GM19328 (cell line): ENCODE measurements around the gene KCNIP2.
A peak's percentile ranks its signal among the peaks of the same experiment; 100 is the strongest.

Source experiments
- ATAC-seq: cut with Tn5 transposase; IDR thresholded peaks from one replicate; pipeline ENCODE4 v1.9.1; 2021; ENCODE audit warnings: mild to moderate bottlenecking, moderate library complexity; ENCODE audit not compliant: unreplicated experiment

The KCNIP2 gene

DNA sequence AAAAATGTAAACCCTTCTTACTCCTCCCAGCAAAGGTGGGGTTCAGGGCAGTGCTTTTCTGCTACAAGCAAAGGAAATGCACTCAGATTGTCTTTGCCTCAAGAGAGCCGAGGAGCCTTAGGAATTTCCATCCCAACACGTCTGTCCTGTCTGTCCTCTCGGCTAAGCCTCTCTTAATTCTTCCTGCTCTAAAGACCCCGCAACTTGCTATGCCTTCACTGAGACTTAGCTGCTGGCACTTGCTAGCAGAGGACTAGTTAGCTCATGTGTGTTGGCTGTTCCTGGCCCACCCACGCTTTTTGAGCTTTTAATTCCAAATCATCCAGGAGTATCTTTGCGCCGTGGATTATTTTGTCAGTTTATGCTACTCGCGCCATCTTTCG is 59.9 kb downstream of the KCNIP2 start:
- ATAC-seq: no peak

DNA sequence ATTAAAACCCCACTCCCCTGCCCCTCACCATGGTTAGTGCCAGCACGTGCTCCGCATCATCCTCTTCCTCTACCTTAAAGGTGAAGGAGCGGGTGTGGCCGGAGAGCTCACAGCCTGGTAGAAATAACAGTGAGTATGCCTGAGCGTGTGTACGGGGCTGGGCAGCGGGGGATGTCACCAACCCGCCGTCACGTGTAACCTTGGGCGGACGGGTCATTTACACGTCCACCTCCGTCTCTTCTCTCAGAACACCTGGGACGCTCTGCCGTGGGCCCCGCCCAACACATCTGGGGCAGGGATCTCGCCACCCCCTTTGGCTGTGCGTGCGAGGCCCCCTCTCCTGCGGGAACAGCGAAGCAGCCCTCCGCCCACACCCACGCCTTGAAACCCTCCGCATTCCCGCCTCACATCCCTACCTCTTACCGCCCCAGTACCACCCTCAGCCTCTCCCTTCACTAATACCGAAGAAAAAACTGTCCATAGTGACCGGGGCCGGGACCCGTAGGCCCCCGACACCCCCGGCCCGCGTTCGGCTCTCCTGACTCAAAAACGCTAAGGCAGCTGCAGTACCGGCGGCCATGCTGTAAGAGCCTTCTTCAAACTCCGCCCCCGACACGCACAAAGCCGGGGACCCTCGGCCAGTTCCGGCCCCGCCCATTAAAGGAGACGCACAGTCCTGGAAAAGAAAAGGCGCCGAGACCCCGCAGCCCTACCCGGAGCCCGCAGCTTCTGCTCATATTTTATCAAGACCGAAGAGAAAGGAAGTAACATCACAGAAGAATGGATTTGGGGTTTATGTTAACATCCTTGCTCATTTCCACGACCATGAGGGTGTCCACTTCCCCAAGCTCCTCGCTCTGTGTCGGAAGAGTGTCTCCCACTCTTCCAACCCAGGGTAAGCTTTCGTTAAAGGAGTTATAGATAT is 60.5 kb downstream of the KCNIP2 start, which contains the start of gene NPM3:
TSS of gene NPM3 (minus strand) at position 636 of the 925 bp plus-strand sequence. CDS start at position 580, 56 bp downstream.
- peak; percentile 47 for ATAC-seq

DNA sequence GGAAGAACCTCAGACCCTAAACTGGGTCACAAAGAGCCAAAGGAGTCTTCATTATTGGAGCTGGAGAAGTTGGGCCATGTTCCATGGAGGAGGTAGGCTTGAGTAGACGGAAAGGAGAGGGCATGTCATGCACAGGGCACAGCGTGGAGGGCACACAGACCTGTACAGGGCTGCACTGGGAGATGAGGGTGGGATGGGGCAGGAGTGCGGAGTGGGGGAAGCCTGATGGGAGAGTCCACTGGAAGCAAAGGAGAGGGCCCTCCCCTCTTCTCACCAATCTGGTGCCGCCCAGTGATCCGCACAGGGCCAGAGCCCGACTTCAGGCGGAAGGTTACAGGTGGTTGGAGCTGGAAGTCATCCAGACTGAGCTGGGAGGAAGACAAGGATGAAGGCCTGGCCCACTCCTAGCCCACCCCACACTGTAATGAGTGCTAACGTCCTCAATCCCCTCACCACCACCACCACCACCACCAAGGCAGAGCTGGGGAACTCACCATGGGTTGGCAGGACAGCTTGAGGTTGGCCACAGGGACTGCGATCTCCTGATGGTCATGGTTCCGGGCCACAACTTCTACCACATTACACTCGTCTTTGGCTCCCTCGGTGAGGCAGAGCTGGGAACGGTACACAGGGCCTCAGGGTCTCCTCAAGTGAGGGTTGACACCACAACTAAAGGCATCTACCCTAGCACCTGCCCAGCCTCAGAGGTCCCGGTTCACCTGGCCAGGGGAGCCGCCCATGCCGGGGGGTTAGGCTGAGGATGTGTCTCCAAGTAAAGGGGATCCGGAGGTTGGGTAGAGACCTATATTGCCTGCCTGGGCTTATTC is 61.4 kb downstream of the KCNIP2 start:
- ATAC-seq: no peak

DNA sequence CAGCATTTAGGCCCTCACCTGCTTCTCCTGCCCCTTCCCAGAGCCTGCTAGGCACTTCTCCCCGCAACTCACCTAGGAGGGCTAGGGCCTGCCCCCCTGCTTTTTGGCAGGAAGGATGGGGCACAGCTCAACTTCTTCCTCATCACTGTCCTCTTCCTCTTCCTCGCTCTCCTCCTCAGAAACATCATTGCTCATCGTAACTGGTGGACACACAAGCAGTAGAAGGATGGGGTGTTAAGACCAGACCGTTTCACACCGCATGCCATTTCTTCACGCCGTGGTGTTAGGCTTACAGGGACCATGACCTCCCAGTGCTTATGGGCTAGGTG is 62.0 kb downstream of the KCNIP2 start:
- ATAC-seq: no peak

DNA sequence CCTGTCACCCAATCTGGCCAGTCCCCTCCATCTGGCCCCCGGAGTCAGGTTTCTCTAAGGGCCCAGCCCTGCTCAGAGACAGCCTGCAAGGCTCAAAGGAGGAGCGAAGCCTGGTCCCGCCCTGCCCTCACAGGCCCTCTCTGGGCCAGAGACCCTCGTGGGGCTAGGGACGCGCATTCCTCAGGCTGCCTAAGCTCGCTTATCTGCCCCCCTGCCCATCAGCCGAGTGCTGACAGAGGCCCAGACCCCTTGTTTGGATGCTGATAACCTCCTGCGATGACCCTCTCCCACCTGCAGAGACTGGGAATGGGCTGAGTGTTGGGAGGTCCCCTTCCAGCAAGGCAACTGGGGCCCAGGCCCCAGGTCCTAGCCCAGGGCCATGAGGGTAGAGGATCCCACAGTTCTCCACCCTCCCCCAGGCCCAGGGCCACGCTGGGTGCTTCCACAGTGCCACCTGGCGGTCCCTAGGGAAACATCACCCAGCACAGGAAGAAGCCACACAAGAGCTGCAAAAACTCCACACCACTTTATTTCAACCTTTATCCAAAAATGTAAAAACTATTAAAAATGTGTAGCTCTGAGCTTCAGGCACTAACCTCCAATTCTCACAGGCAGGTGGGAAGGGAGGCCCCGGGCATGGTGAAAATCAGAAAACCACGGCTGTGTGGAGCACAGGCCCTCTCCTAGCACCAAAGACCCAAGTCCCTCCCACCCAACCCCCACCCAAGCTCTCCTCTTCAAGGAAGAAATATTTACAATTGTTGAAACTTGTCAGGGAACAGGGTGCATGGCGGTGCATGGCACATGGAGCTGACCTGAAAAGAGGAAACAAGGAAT is 62.6 kb downstream of the KCNIP2 start:
- ATAC-seq: no peak

DNA sequence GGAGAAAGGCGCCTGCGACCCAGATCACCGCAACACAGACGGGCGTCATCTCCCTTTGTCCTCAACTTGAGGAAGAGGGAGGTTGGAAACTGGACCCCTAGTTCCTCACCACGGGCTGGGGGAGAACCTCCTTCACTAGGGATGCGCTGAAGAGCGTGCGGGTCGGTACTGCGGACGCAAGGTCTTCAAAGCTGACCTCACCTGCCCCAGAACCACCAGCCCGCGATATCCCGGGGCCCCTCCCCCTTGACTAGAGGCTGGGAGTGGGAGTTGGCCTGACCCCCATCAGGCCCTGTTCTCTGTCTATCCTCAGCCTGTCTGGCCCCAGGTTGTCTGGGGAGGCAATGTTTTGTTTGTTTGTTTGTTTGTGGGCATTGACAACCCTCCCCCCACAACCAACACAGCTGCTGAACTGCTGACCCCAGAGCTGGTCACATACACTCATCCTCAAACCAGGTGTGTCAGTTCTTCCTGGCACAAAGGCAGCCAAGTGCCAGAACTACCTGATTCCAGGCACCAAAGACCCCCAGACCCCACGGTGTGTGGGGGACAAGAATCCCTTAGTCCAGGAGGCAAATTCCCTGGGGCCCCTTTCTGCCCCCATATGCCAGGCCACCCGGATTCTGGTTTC is 63.3 kb downstream of the KCNIP2 start:
- no peak for ATAC-seq

DNA sequence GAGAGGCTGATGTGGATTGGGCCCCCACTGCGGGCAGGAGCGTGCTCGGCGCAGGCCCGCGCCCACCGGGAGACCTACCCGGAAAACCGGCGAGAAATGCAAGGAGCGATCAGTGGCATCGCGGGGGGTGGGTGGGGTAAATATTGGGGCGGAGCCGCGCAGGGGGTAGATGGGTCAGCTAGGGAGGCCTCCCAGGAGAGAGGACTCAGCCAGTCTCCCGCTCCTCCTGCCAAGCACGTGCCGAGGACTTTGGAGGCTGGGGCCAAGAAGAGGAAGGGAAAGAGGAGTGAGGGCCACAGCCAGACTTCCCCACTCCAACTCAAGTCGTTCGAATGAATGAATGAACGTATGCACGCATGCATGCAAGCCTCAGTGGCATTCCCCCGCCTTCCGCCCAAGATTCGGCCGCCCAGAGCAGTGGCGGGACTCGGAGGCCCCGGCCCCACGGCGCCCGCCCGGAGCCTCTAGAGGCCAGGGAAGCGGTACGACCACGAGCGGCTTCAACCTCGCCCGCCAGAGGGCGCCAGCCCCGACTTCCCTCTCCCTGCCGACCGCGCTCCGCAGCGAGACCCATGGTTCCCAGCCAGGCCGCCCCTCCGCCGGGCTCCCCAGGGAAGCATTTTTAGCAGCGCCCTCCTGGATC is 63.9 kb downstream of the KCNIP2 start:
- no peak for ATAC-seq

DNA sequence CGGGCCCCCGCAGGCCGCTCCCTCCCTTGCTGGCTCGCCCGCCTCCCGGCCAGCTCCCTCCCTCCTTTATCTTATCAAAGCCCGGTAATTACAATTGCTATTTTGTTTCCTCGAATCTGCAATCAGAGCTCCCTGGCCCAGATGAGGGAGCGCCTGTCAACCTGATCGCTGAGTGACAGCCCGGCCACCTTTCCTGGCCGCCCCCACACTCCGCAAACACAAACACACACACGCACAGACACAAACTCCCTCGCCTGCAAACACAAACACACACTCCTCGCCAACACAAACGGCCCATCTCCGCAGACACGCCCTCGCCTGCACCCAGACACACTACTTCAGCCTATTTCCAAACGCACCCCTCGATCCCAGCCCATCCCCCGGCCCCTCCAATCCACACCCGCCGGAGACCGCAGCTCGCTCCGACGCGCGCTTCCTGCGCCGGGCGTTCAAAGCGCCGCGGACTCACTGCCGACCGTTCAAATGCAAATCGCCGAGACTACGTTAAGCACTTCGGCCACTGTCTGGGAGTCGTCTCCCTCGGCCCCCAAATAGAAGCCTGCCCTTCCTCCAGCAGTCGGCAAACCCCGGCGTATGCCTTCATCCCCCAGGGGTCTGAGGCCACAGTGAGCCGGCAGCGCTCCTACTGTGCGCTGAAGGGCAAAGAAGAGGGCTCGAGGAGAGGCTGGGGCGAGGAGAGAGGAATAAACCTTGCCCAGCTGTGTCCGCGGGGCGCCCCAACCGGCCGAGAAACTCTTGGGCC is 64.6 kb downstream of the KCNIP2 start:
- no peak for ATAC-seq

DNA sequence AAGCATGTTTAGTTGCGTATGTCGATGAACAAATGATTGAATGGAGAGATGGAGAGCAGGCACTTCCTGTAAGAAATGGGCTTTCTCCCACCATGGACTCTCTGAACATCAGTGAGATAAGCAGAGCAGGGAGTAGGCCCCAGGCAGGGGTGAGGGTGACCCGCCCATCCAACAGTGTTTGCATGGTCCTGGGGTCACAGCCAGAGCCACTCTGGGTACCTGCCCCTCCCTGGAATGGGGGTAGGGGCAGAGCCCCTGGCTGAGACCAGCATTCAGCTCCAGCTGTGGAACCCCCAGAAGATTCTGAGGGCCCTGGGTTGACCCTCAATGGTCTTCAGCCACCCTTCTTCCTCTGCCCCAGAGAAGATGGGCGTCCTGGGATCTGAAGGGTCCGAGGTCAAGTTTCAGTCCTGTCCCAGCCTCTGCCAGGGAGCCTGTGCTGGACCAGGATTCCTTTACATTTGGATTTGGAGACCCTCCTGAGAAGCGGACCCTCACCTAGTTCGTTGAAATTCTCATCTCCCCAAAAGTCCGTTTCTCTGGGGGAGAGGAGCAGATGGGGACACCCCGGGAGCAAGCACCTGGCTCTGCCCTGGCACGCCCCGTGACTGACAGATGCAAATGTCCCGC is 65.3 kb downstream of the KCNIP2 start:
- ATAC-seq: no peak

DNA sequence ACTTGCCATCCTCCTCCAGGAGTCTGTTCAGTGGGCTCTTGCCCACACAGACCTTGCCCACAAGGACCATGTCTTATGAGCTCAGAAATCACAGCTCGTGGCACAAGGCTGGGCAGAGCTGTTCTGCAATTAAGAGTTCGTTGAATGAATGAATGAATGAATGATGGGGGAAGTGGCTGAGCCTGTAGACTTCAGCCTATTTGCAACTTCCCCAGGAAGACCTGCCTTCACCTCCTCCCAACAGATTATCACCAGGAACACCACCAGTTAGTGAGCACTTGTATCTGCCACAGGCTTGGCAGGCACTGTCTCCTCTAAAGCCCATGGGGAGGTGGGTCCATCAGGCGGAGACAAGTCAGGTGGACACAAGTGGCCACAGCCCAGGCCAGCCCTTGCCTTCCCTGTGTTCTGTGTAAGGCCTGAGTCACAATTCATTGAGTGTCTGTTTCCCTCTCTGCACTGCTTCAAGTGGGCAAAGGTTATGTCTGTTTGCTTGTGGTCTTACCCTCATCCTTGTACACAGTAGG is 65.9 kb downstream of the KCNIP2 start:
- no peak for ATAC-seq

DNA sequence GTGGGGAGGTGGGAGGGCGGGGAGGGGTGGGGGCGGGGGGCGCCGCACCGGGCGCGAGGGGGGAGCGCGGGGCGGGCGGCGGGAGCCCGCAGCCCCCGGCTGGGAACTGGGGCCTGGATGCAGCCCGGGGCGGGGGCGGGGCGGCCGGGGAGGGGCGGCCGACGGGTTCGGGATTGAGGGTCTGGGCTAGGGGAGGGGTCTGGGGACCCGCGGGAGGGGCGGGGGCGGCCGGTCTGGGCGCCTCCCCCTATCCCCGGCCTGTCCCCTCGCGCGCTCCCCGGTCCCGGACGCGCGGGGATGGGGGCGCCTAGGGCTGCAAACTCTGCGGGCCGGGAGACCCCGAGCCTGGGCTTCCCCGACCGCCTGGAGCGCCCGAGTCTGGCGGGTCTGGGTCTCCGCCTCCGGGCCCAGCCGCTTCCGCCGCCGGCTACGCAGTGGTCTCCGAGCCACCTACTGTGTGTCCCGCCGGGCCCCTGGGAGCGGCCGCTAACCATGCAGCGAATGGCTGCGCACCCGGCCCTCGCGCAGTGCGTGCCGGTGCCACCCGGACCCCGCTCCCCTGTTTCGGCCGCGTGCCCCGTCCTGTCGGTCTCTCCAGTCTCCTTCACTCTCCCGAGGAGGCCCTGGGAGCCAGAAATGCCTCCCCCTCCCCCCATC is 67.3 kb downstream of the KCNIP2 start:
- no peak for ATAC-seq
